Pancreas (tissue), 10 donors: ENCODE data around the gene CYP26B1. TPM values are rescaled to one million over a fixed set of nuclear protein-coding genes. Genes with fewer than 3 reads are reported as not detected.

Source experiments
- ATAC-seq, 4 donors: fragments of 200-7000 bp; cut with Tn5 transposase; one replicate each; pipeline versions ENCODE4 v1.8.0 to v1.9.1; 2020; ENCODE audit warnings: mild to moderate bottlenecking in 4 of 4, moderate library complexity in 4 of 4
- DNase-seq, 6 donors: peaks; one replicate each; pipeline ENCODE4 v3.0.0-alpha.2; 2020
- FAIRE-seq: peaks from 2 replicates; lab custom pipeline; 2012; peaks lifted over from hg19 to GRCh38; lab: Jason Lieb, UNC
- H3K27ac ChIP-seq, 4 donors: fragments of 200-600 bp; sonication (generic); 1 replicate in 3 of 4; 2 replicates in 1 of 4; pipeline versions ENCODE4 v1.5.0 to v1.8.0; 2020
- H3K27me3 ChIP-seq, 4 donors: fragments of 200-600 bp; one replicate each; pipeline ENCODE4 v1.8.0; 2021
- H3K36me3 ChIP-seq, 3 donors: fragments of 200-600 bp; sonication (generic) in 1 of 3; one replicate each; pipeline versions ENCODE4 v1.5.0 to v1.8.0; 2020 to 2021
- H3K4me1 ChIP-seq, 3 donors: fragments of 200-600 bp; one replicate each; pipeline ENCODE4 v1.8.0; 2021
- H3K4me3 ChIP-seq, 4 donors: fragments of 200-600 bp; sonication (generic) in 2 of 4; one replicate each; pipeline versions ENCODE4 v1.5.0 to v1.8.0; 2020 to 2021
- H3K9me3 ChIP-seq, 4 donors: fragments of 200-600 bp; one replicate each; pipeline ENCODE4 v1.8.0; 2021
- CTCF ChIP-seq, 4 donors: fragments of 200-600 bp; sonication (generic) in 3 of 4; IDR thresholded peaks; one replicate each; pipeline versions ENCODE4 v1.5.0 to v1.8.0; 2021; ENCODE audit warnings: antibody characterized with exemption in 4 of 4
- WGBS, 2 donors: extraction: QIAGEN DNeasy Blood & Tissue Kit; methylation state at CpG; one replicate each; pipeline ENCODE4 v1.1.7; 2013; 5-methylcytosine and 5-hydroxymethylcytosine counted together
- intact Hi-C, 3 donors: fragments of 100-400 bp; cut with DNase I; formaldehyde crosslinking; loops; one replicate each; pipeline versions ENCODE4 v1.11.1 to v1.14.2; 2022
- polyA plus RNA-seq, 2 donors: library from polyadenylated mRNA; stranded (reverse); fragments of 200-250 nt; gene quantifications; one replicate each; pipeline ENCODE4 v1.2.3, GENCODE V29; 2013
- total RNA-seq, 6 donors: library from RNA; stranded (reverse); fragmentation: NEBNext Ultra II Directional in 4 of 6; extraction: Animal tissue kit (Norgen Biotek cat#: 25700) in 4 of 6; gene quantifications; one replicate each; pipeline versions ENCODE4 v1.2.1 to v1.2.4, GENCODE V29; 2021 to 2023
- donor health status: healthy with polysubstance abuse.
- donor health status: DM: no; HTN: no; CAD: no; lungs with moderate emphysema.
- donor health status: DM: no; HTN: no; CAD: no.
- donor health status: control.
- donor health status: control.
- donor health status: Bipolar disorder and iron deficiency.
- donor health status: DM: yes; HTN: yes; CAD: no.
- donor health status: DM: no; HTN: no; CAD: no.
- donor health status: DM: no; HTN: no; CAD: no.
- donor health status: DM: yes; HTN: yes; CAD: no.

Gene CYP26B1
- total and polyA plus RNA-seq, 8 donors = 0.16 to 1.3 (median 0.46) TPM

GRCh38 chr2:72165792-72166191 lies 18.1 kb upstream of the CYP26B1 start:
- DNase-seq (no peak), ATAC-seq (no peak)
- no peaks in the 10 kb centered on the region for H3K4me1 ChIP-seq

DNA sequence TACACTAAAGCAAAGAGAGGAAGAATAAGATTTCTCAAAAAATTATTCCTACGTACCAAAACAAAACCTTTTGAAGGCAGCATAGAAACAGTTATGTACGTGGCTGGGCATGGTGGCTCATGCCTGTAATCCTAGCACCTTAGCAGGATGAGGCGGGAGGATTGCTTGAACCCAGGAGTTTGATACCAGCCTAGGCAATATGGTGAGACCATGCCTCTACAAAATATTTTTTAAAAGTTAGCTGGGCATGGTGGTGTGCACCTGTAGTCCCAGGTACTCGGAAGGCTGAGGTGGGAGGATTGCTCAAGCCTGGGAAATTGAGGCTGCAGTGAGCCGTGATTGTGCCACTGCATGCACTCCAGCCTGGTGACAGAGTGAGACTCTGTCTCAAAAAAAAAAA lies 14.9 kb upstream of the CYP26B1 start:
- TF ChIP-seq CTCF (IDR thresholded peaks at IDR 0.05) = no peak
- FAIRE-seq (no peak), ATAC-seq (no peak), DNase-seq (no peak)
- Histone ChIP-seq H3K4me3 (no peak overlapping the region), H3K36me3 (no peaks in the 10 kb centered on the region), H3K9me3 (no peaks in the 10 kb centered on the region), H3K4me1 (no peaks in the 10 kb centered on the region), H3K27ac (no peak overlapping the region), H3K27me3 (no peaks in the 10 kb centered on the region)
- intact Hi-C loops = no loop called here
- WGBS, 2 donors = 76 to 83% methylated on average over 5 of the region's 5 CpGs

More at GRCh38 chr2:72165792-72166191, 18.1 kb upstream of the CYP26B1 start:
- Histone ChIP-seq H3K4me3 (no peak overlapping the region), H3K9me3 (no peaks in the 10 kb centered on the region), H3K27me3 (no peaks in the 10 kb centered on the region), H3K36me3 (no peaks in the 10 kb centered on the region), H3K27ac (no peak overlapping the region)
- 59 to 65% methylated on average over 3 of the region's 3 CpGs for WGBS, 2 donors
- intact Hi-C loops = no loop called here
- FAIRE-seq = no peak
- no peak for TF ChIP-seq CTCF (IDR thresholded peaks at IDR 0.05)

DNA sequence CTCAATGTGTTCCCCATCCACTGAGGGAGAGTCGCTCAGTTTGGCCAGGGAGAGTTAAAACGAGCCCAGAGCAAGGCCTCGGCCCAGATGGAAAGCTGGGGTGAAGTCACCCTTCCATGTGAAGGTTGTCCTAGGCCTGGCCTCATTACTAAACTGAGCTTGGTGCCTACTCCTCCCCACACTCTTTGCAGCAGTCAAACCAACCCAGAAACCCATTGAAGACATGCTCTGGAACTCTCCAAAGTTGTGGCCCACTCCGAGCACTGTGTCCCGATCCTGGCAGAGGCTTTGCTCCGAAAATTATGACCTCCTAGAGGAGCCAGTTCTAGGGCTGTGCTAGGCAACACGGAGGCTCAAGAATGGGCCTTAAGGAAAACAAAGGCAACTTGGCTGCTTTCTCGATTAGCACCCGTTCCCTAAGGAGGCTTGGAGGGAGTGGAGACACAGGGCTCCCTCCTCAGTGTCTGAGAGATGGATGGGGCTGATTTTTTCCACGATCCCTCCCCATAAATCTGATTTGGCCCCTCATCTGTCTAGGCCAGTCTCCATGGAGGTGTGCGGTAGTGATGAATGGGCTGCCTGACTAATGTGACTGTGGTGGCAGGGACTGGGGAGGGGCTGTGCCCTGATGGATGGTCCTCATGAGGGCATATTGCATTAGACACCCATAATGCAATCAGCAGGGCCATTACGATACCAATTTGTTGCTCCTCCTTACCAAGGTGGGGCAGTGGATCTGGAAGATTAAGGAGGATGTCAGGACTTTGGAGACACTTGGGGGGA lies 11.7 kb upstream of the CYP26B1 start:
- TF ChIP-seq CTCF (IDR thresholded peaks at IDR 0.05) = no peak
- intact Hi-C loops = loop anchor here in 1 of 3 donors (10.0 kb wide), 1 partner anchor 415 kb away; no protein-coding TSS in a partner anchor
- H3K9me3 ChIP-seq = no peaks in the 10 kb centered on the region
- no peaks in the 10 kb centered on the region for H3K4me1 ChIP-seq
- no peaks in the 10 kb centered on the region for H3K27me3 ChIP-seq
- H3K4me3 ChIP-seq = no peak overlapping the region
- DNase-seq (no peak), ATAC-seq (no peak), FAIRE-seq (no peak)
- no peaks in the 10 kb centered on the region for H3K36me3 ChIP-seq
- 77 to 82% methylated on average over 12 of the region's 12 CpGs for WGBS, 2 donors
- no peak overlapping the region for H3K27ac ChIP-seq

DNA sequence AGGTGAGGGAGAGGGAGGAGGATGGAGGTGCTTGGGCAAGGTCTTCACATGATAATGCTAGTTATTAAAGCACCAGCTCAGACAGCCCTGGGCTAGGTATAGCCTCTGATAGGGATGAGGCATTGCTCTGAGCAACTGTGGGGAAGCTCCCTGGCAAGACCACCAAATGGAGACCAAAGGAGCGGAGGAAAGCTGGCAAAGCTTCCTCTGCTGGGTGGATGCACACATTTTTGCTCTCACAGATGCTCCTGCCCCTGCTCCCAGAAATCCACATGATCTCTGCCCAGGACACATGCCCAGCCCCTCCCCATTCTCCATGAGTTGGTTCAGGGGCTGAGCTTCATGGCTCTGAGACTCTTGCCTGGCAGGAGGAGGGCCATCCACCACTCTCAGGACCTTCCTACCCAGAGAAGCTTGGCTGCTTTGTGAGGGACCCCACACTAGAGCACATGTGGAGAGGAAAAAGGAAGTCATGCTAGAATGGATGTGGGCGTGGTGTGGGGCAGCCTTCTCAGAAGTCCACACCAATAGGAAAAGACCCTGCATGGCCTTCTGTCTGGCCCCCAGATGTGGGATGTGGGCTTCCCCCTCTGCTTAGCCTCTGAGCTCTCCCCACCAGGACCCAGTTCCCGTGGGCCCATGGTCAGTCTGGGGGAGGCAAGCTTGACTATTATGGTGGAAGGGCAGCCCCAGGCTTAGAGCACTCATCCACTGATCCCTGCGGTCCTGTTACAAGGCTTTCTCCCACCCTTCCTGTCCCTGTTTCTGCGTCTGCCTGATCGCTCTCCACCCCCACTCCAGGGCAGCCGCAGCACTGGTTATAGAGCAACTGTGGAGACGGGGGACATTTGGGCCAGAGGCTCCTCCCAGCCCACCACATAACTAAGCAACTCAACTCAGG lies 10.5 kb upstream of the CYP26B1 start:
- FAIRE-seq (no peak), DNase-seq (no peak), ATAC-seq (no peak)
- H3K9me3 ChIP-seq = no peaks in the 10 kb centered on the region
- no peaks in the 10 kb centered on the region for H3K4me1 ChIP-seq
- H3K36me3 ChIP-seq = no peaks in the 10 kb centered on the region
- no peak overlapping the region for H3K4me3 ChIP-seq
- no peaks in the 10 kb centered on the region for H3K27me3 ChIP-seq
- 63 to 74% methylated on average over 8 of the region's 8 CpGs for WGBS, 2 donors
- TF ChIP-seq CTCF (IDR thresholded peaks at IDR 0.05) = no peak
- intact Hi-C loops = loop anchor here in 1 of 3 donors (10.0 kb wide), 1 partner anchor 417 kb away; no protein-coding TSS in a partner anchor
- H3K27ac ChIP-seq = no peak overlapping the region
